HEK293T (cell line): ENCODE measurements around the gene FADS6.

Source experiments
- FOXA1 ChIP-seq: fragments of 450-650 bp; IDR thresholded peaks from 2 replicates; pipeline ENCODE4 v1.6.1; 2016; ENCODE audit warnings: mild to moderate bottlenecking
- NFRKB ChIP-seq: fragments of 450-650 bp; IDR thresholded peaks from 2 replicates; pipeline ENCODE4 v1.6.1; 2016; ENCODE audit warnings: mild to moderate bottlenecking, moderate library complexity

GRCh38 chr17:74872313-74873036, 21.0 kb downstream of the FADS6 start, which contains the start of gene FDXR:
- TF ChIP-seq NFRKB (no peak), FOXA1 (no peak)
